Stimulated activated naive CD8-positive, alpha-beta T cell treated with anti-CD3 and anti-CD28 coated beads, Interleukin-15, Interleukin-2, amounts not matched to agents 100 ng/mL and 50 ng/mL, for 24 hours (primary cell): ENCODE results near the gene GHDC.
"Not testable (repeated sequence)": the region's sequence is repeated elsewhere in the genome, so short reads cannot be mapped to it uniquely, and the experiment has no call there.

Source experiments
- H3K27ac Mint-ChIP-seq: one replicate; pipeline ENCODE4 v1.8.0; 2021; ENCODE audit warnings: mild to moderate bottlenecking, mixed read lengths
- H3K27me3 Mint-ChIP-seq: one replicate; pipeline ENCODE4 v1.8.0; 2021; ENCODE audit warnings: mixed read lengths
- H3K36me3 Mint-ChIP-seq: one replicate; pipeline ENCODE4 v1.8.0; 2021; ENCODE audit warnings: low read depth, mixed read lengths
- H3K4me1 Mint-ChIP-seq: one replicate; pipeline ENCODE4 v1.8.0; 2021; ENCODE audit warnings: low read depth, mixed read lengths
- H3K4me3 Mint-ChIP-seq: one replicate; pipeline ENCODE4 v1.8.0; 2021; ENCODE audit warnings: mild to moderate bottlenecking, mixed read lengths
- H3K9me3 Mint-ChIP-seq: one replicate; pipeline ENCODE4 v1.8.0; 2021; ENCODE audit warnings: mixed read lengths

Gene GHDC

GRCh38 chr17:42221886-42222745, 27.8 kb upstream of the GHDC start:
- H3K9me3 Mint-ChIP-seq: no peaks in the 10 kb centered on the region
- H3K4me1 Mint-ChIP-seq: peaks cover 3% of the 10 kb centered on the region
- H3K4me3 Mint-ChIP-seq: no peak overlapping the region
- H3K27ac Mint-ChIP-seq: peak overlapping the region; percentile 63
- H3K36me3 Mint-ChIP-seq: peaks cover 37% of the 10 kb centered on the region
- H3K27me3 Mint-ChIP-seq: no peaks in the 10 kb centered on the region

GRCh38 chr17:42219280-42219679, 25.0 kb upstream of the GHDC start:
- not testable (repeated sequence) for H3K4me1 Mint-ChIP-seq, H3K27ac Mint-ChIP-seq, H3K4me3 Mint-ChIP-seq, H3K27me3 Mint-ChIP-seq, H3K9me3 Mint-ChIP-seq
- peaks cover 39% of the 10 kb centered on the region for H3K36me3 Mint-ChIP-seq

- Mint-ChIP-seq H3K27me3 (no peaks in the 10 kb centered on the region), H3K36me3 (peaks cover 55% of the 10 kb centered on the region), H3K4me3 (no peak overlapping the region), H3K4me1 (no peaks in the 10 kb centered on the region), H3K27ac (no peak overlapping the region), H3K9me3 (no peaks in the 10 kb centered on the region)
Measured at GRCh38 chr17:42214156-42214555, 19.9 kb upstream of the GHDC start.

- Mint-ChIP-seq H3K27me3 (no peaks in the 10 kb centered on the region), H3K27ac (no peak overlapping the region), H3K9me3 (no peaks in the 10 kb centered on the region), H3K4me1 (no peaks in the 10 kb centered on the region), H3K4me3 (no peak overlapping the region), H3K36me3 (peaks cover 57% of the 10 kb centered on the region)
Measured at GRCh38 chr17:42212382-42212781, 18.1 kb upstream of the GHDC start.

GRCh38 chr17:42211921-42212341, 17.6 kb upstream of the GHDC start:
- H3K36me3 Mint-ChIP-seq: peaks cover 57% of the 10 kb centered on the region
- not testable (repeated sequence) for H3K9me3 Mint-ChIP-seq

GRCh38 chr17:42210046-42210445, 15.8 kb upstream of the GHDC start:
- peaks cover 67% of the 10 kb centered on the region for H3K36me3 Mint-ChIP-seq
- H3K27ac Mint-ChIP-seq: no peak overlapping the region
- H3K4me1 Mint-ChIP-seq: no peaks in the 10 kb centered on the region
- H3K9me3 Mint-ChIP-seq: no peaks in the 10 kb centered on the region
- no peaks in the 10 kb centered on the region for H3K27me3 Mint-ChIP-seq
- H3K4me3 Mint-ChIP-seq: no peak overlapping the region

More at GRCh38 chr17:42211921-42212341, 17.6 kb upstream of the GHDC start:
- not testable (repeated sequence) for H3K27ac Mint-ChIP-seq, H3K27me3 Mint-ChIP-seq, H3K4me3 Mint-ChIP-seq, H3K4me1 Mint-ChIP-seq

- H3K27me3 Mint-ChIP-seq, H3K27ac Mint-ChIP-seq, H3K4me3 Mint-ChIP-seq, H3K9me3 Mint-ChIP-seq, H3K4me1 Mint-ChIP-seq: not testable (repeated sequence)
- peaks cover 74% of the 10 kb centered on the region for H3K36me3 Mint-ChIP-seq
Measured at GRCh38 chr17:42206153-42206612, 11.9 kb upstream of the GHDC start.

- Mint-ChIP-seq H3K4me3 (no peak overlapping the region), H3K4me1 (peaks cover 11% of the 10 kb centered on the region), H3K9me3 (no peaks in the 10 kb centered on the region), H3K27me3 (no peaks in the 10 kb centered on the region), H3K27ac (no peak overlapping the region), H3K36me3 (peaks cover 60% of the 10 kb centered on the region)
Measured at GRCh38 chr17:42203354-42203753, 9.1 kb upstream of the GHDC start.

GRCh38 chr17:42202696-42203095, 8.4 kb upstream of the GHDC start:
- no peak overlapping the region for H3K27ac Mint-ChIP-seq
- peaks cover 11% of the 10 kb centered on the region for H3K4me1 Mint-ChIP-seq
- no peak overlapping the region for H3K4me3 Mint-ChIP-seq
- H3K9me3 Mint-ChIP-seq: no peaks in the 10 kb centered on the region
- H3K36me3 Mint-ChIP-seq: peaks cover 58% of the 10 kb centered on the region
- H3K27me3 Mint-ChIP-seq: no peaks in the 10 kb centered on the region

- Mint-ChIP-seq H3K4me1 (peaks cover 11% of the 10 kb centered on the region), H3K36me3 (peaks cover 53% of the 10 kb centered on the region), H3K9me3 (no peaks in the 10 kb centered on the region), H3K27me3 (no peaks in the 10 kb centered on the region), H3K27ac (no peak overlapping the region), H3K4me3 (no peak overlapping the region)
Measured at GRCh38 chr17:42202159-42202558, 7.9 kb upstream of the GHDC start.

GRCh38 chr17:42201458-42201772, 7.1 kb upstream of the GHDC start:
- peaks cover 45% of the 10 kb centered on the region for H3K36me3 Mint-ChIP-seq
- H3K27ac Mint-ChIP-seq: peak overlapping the region; percentile 37
- no peaks in the 10 kb centered on the region for H3K9me3 Mint-ChIP-seq
- no peaks in the 10 kb centered on the region for H3K27me3 Mint-ChIP-seq
- no peak overlapping the region for H3K4me3 Mint-ChIP-seq
- peaks cover 11% of the 10 kb centered on the region for H3K4me1 Mint-ChIP-seq

GRCh38 chr17:42200706-42201457, 6.6 kb upstream of the GHDC start:
- peak overlapping the region; percentile 37 for H3K27ac Mint-ChIP-seq

GRCh38 chr17:42199416-42200011, 5.2 kb upstream of the GHDC start:
- H3K4me3 Mint-ChIP-seq: no peak overlapping the region
- H3K36me3 Mint-ChIP-seq: peaks cover 28% of the 10 kb centered on the region
- peaks cover 12% of the 10 kb centered on the region for H3K4me1 Mint-ChIP-seq
- no peaks in the 10 kb centered on the region for H3K27me3 Mint-ChIP-seq
- H3K9me3 Mint-ChIP-seq: no peaks in the 10 kb centered on the region
- peak overlapping the region; percentile 76 for H3K27ac Mint-ChIP-seq

More at GRCh38 chr17:42200706-42201457, 6.6 kb upstream of the GHDC start:
- Mint-ChIP-seq H3K27me3 (no peaks in the 10 kb centered on the region), H3K9me3 (no peaks in the 10 kb centered on the region), H3K36me3 (peaks cover 40% of the 10 kb centered on the region), H3K4me1 (peaks cover 11% of the 10 kb centered on the region), H3K4me3 (no peak overlapping the region)

- Mint-ChIP-seq H3K27ac (peak overlapping the region; percentile 59), H3K27me3 (no peaks in the 10 kb centered on the region), H3K4me1 (peaks cover 15% of the 10 kb centered on the region), H3K4me3 (no peak overlapping the region), H3K36me3 (peaks cover 22% of the 10 kb centered on the region), H3K9me3 (no peaks in the 10 kb centered on the region)
Measured at GRCh38 chr17:42198897-42199296, 4.6 kb upstream of the GHDC start.

GRCh38 chr17:42197564-42198156, 3.4 kb upstream of the GHDC start:
- Mint-ChIP-seq H3K27ac (no peak overlapping the region), H3K36me3 (peaks cover 16% of the 10 kb centered on the region), H3K4me1 (peaks cover 28% of the 10 kb centered on the region), H3K9me3 (no peaks in the 10 kb centered on the region), H3K4me3 (no peak overlapping the region), H3K27me3 (no peaks in the 10 kb centered on the region)
